ENCODE measurements around the gene RTKN. TPM values are rescaled to one million over a fixed set of nuclear protein-coding genes. Genes with fewer than 3 reads are reported as not detected.

RTKN gene
- polyA plus RNA-seq, 1 donor from 2014 or later, result 4.9 TPM

DNA sequence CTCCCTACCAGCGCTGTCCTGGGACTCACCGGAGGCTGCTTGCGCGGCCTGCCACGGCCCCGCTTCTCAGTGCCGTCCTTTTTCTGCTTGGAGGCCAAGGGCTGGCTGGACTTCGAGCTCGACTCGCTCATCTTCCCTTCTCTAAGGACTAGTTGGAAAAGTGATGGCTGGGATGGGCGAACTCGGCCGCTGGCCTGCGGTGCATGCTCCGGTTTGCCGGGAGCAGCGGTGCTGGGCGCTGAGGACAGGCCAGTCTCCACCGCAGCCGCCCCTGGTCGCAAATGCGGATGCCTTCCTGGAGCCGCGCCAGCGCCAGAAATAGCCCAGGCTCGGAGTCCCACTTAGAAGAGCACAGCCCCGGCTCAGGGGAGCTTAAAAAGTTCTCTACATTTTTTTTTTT lies 23.4 kb downstream of the RTKN start:
- TF ChIP-seq RAD21 (conservative IDR thresholded peaks at IDR 0.05) (no peak), EZH2 (IDR thresholded peaks at IDR 0.05; ENCODE audit: borderline replicate concordance, insufficient read depth, low read length, poor library complexity, severe bottlenecking) (no peak), CTCF (IDR thresholded peaks at IDR 0.05; ENCODE audit: poor library complexity, severe bottlenecking) (no peak), SMC3 (conservative IDR thresholded peaks at IDR 0.05; ENCODE audit: poor library complexity) (no peak), POLR2AphosphoS5 (IDR thresholded peaks at IDR 0.05) (no peak), TAF1 (IDR thresholded peaks at IDR 0.05; ENCODE audit: low read depth) (no peak), REST (IDR thresholded peaks at IDR 0.05; ENCODE audit: borderline replicate concordance) (no peak), EP300 (conservative IDR thresholded peaks at IDR 0.05; ENCODE audit: poor library complexity, severe bottlenecking) (no peak), MXI1 (conservative IDR thresholded peaks at IDR 0.05; ENCODE audit: poor library complexity, severe bottlenecking) (no peak)
- no peak overlapping the region for H3K27ac ChIP-seq (ENCODE audit: low read length)
- no peaks in the 10 kb centered on the region for H3K9me3 ChIP-seq (ENCODE audit: low read length)
- H3K4me3 ChIP-seq (ENCODE audit: low read length), result no peak overlapping the region
- no peak overlapping the region for H3K9ac ChIP-seq (ENCODE audit: low read length)
- no peak overlapping the region for H2AFZ ChIP-seq (ENCODE audit: low read depth, low read length)
- no peaks in the 10 kb centered on the region for H3K36me3 ChIP-seq (ENCODE audit: insufficient read depth, low read length)
- H4K20me1 ChIP-seq (ENCODE audit: insufficient read depth), result no peaks in the 10 kb centered on the region
- no peaks in the 10 kb centered on the region for H3K79me2 ChIP-seq (replicated peaks; ENCODE audit: insufficient read depth, low read length)
- no peak overlapping the region for H3K4me2 ChIP-seq (ENCODE audit: low read length)
- H3K27me3 ChIP-seq (ENCODE audit: insufficient read depth, low read depth, low read length), result no peaks in the 10 kb centered on the region
- no peaks in the 10 kb centered on the region for H3F3A ChIP-seq (ENCODE audit: insufficient read depth, low read length, poor library complexity, severe bottlenecking)
- no peaks in the 10 kb centered on the region for H3K9me2 ChIP-seq (ENCODE audit: insufficient read depth, low read length)

- Histone ChIP-seq H3K9ac (ENCODE audit: low read length) (no peak overlapping the region), H3K27me3 (ENCODE audit: insufficient read depth, low read depth, low read length) (no peaks in the 10 kb centered on the region), H3K79me2 (replicated peaks; ENCODE audit: insufficient read depth, low read length) (no peaks in the 10 kb centered on the region), H3K36me3 (ENCODE audit: insufficient read depth, low read length) (no peaks in the 10 kb centered on the region), H3K27ac (ENCODE audit: low read length) (no peak overlapping the region), H3F3A (ENCODE audit: insufficient read depth, low read length, poor library complexity, severe bottlenecking) (no peaks in the 10 kb centered on the region), H3K4me3 (ENCODE audit: low read length) (no peak overlapping the region), H4K20me1 (ENCODE audit: insufficient read depth) (no peaks in the 10 kb centered on the region), H3K9me2 (ENCODE audit: insufficient read depth, low read length) (no peaks in the 10 kb centered on the region), H3K9me3 (ENCODE audit: low read length) (no peaks in the 10 kb centered on the region), H2AFZ (ENCODE audit: low read depth, low read length) (no peak overlapping the region), H3K4me2 (ENCODE audit: low read length) (no peak overlapping the region)
- TF ChIP-seq RAD21 (conservative IDR thresholded peaks at IDR 0.05) (no peak), SMC3 (conservative IDR thresholded peaks at IDR 0.05; ENCODE audit: poor library complexity) (no peak)
Observed at GRCh38 chr2:74417763-74418162, 24.0 kb downstream of the RTKN start.

DNA sequence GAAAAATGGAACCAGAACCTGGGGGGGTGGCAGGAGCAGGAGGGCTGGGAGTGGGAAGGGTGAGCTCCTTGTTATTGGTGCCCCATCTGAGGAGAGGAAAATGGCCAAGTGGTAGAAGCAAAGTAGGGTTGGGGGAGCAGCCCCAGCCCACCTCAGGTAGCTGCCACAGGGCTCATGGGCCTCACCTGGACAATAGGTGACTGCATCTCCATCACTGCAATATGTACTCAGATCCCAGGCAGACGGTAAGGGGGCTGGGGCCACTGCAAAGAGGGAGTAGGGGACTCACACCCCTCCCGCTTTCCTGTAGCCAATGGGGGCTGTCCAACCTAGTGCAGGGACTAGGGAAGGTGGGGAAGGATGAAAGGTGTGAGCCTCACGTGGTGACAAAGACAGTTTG lies 24.5 kb downstream of the RTKN start:
- Histone ChIP-seq H3K9me3 (ENCODE audit: low read length) (no peaks in the 10 kb centered on the region), H4K20me1 (ENCODE audit: insufficient read depth) (no peaks in the 10 kb centered on the region), H3K36me3 (ENCODE audit: insufficient read depth, low read length) (no peaks in the 10 kb centered on the region), H3K79me2 (replicated peaks; ENCODE audit: insufficient read depth, low read length) (no peaks in the 10 kb centered on the region), H3K27me3 (ENCODE audit: insufficient read depth, low read depth, low read length) (no peaks in the 10 kb centered on the region), H2AFZ (ENCODE audit: low read depth, low read length) (no peak overlapping the region), H3K9ac (ENCODE audit: low read length) (no peak overlapping the region), H3F3A (ENCODE audit: insufficient read depth, low read length, poor library complexity, severe bottlenecking) (no peaks in the 10 kb centered on the region), H3K4me3 (ENCODE audit: low read length) (no peak overlapping the region), H3K9me2 (ENCODE audit: insufficient read depth, low read length) (no peaks in the 10 kb centered on the region), H3K4me2 (ENCODE audit: low read length) (no peak overlapping the region), H3K27ac (ENCODE audit: low read length) (no peak overlapping the region)
- TF ChIP-seq EP300 (conservative IDR thresholded peaks at IDR 0.05; ENCODE audit: poor library complexity, severe bottlenecking), result no peak
- no peak for TF ChIP-seq MXI1 (conservative IDR thresholded peaks at IDR 0.05; ENCODE audit: poor library complexity, severe bottlenecking)
- no peak for TF ChIP-seq RAD21 (conservative IDR thresholded peaks at IDR 0.05)
